HepG2 (cell line): Measurements from ENCODE around the gene SNAI3. TPM values are rescaled to one million over a fixed set of nuclear protein-coding genes. Genes with fewer than 3 reads are reported as not detected.

Source experiments
- ATAD3A ChIP-seq: sonication (generic); formaldehyde crosslinking; IDR thresholded peaks from 2 replicates; pipeline ENCODE4 v1.4.0; 2020; ENCODE audit warnings: missing genetic modification reagents
- DNMT3B ChIP-seq: conservative IDR thresholded peaks from 2 replicates; pipeline ENCODE4 v1.6.1; 2016; ENCODE audit warnings: missing biosample characterization, control low read depth
- HNF4A ChIP-seq: sonication (generic); formaldehyde crosslinking; IDR thresholded peaks from 2 replicates; pipeline ENCODE4 v1.4.0; 2020; ENCODE audit warnings: missing genetic modification reagents
- MAFF ChIP-seq: IDR thresholded peaks from 2 replicates; pipeline ENCODE4 v1.6.1; 2011; ENCODE audit warnings: low read depth, low read length, improper control_type of control experiment
- MED8 ChIP-seq: sonication (generic); formaldehyde crosslinking; IDR thresholded peaks from 2 replicates; pipeline ENCODE4 v1.8.1; 2023; ENCODE audit warnings: mild to moderate bottlenecking, missing genetic modification reagents; ENCODE audit not compliant: insufficient replicate concordance
- POLR2AphosphoS5 ChIP-seq: IDR thresholded peaks from 2 replicates; pipeline ENCODE4 v1.6.1; 2012; ENCODE audit warnings: low read depth, low read length
- POLR2G ChIP-seq: fragments of 200-400 bp; formaldehyde crosslinking; IDR thresholded peaks from 2 replicates; pipeline ENCODE4 v1.6.1; 2018; ENCODE audit warnings: mild to moderate bottlenecking, low read depth, low read length, moderate library complexity
- REPIN1 ChIP-seq: sonication (generic); formaldehyde crosslinking; IDR thresholded peaks from 2 replicates; pipeline ENCODE4 v1.8.0; 2022; ENCODE audit warnings: missing genetic modification reagents, low read depth, mild to moderate bottlenecking, borderline replicate concordance
- TAF1 ChIP-seq: sonication (generic); formaldehyde crosslinking; IDR thresholded peaks from 2 replicates; pipeline ENCODE4 v1.4.0; 2020; ENCODE audit warnings: missing genetic modification reagents
- TOE1 ChIP-seq: sonication (generic); formaldehyde crosslinking; IDR thresholded peaks from 2 replicates; pipeline ENCODE4 v1.4.0; 2020; ENCODE audit warnings: mild to moderate bottlenecking, missing genetic modification reagents
- ZFP36 ChIP-seq: fragments of 150-350 bp; IDR thresholded peaks from 2 replicates; pipeline ENCODE4 v1.6.1; 2018; ENCODE audit warnings: borderline replicate concordance, low read length, low read depth; ENCODE audit not compliant: partially characterized antibody
- ZNF12 ChIP-seq: sonication (generic); formaldehyde crosslinking; IDR thresholded peaks from 2 replicates; pipeline ENCODE4 v1.5.0; 2020; ENCODE audit warnings: missing genetic modification reagents
- ZNF138 ChIP-seq: sonication (generic); formaldehyde crosslinking; IDR thresholded peaks from 2 replicates; pipeline ENCODE4 v1.5.0; 2020; ENCODE audit warnings: mild to moderate bottlenecking, low read depth, missing genetic modification reagents
- ZNF589 ChIP-seq: sonication (generic); formaldehyde crosslinking; conservative IDR thresholded peaks from 2 replicates; pipeline ENCODE4 v1.8.0; 2022; ENCODE audit warnings: mild to moderate bottlenecking, moderate library complexity, missing genetic modification reagents
- polyA plus RNA-seq, 8 experiments: library from polyadenylated mRNA; depleted of rRNA in 3 of 8; stranded (reverse) in 7 of 8; unstranded in 1 of 8; fragments of >200 nt; fragmentation: Illumina TruSeq in 4 of 8; extraction: Trizol in 4 of 8; gene quantifications; 2 replicates each; pipeline versions ENCODE4 v1.2.1 to v1.2.3, GENCODE V29; 2011 to 2016; ENCODE audit warnings: low read depth in 4 of 8, missing spikeins in 1 of 8, mixed read lengths in 1 of 8; ENCODE audit not compliant: insufficient read depth in 1 of 8
- total RNA-seq, 5 experiments: library from RNA; depleted of rRNA; stranded (reverse); fragments of >200 nt; fragmentation: Illumina TruSeq; extraction: Trizol; gene quantifications; 2 replicates each; pipeline ENCODE4 v1.2.3, GENCODE V29; 2016; ENCODE audit warnings: low read depth in 1 of 5
- TF ChIP-seq, protein P1 (sequence below): sonication (generic); formaldehyde crosslinking; IDR thresholded peaks from 2 replicates; pipeline ENCODE4 v1.5.0; 2020; ENCODE audit warnings: mild to moderate bottlenecking, missing genetic modification reagents
- TF ChIP-seq, protein P2 (sequence below): sonication (generic); formaldehyde crosslinking; IDR thresholded peaks from 2 replicates; pipeline ENCODE4 v1.5.0; 2020; ENCODE audit warnings: mild to moderate bottlenecking, missing genetic modification reagents, moderate library complexity
- TF ChIP-seq, protein P3 (sequence below): sonication (generic); formaldehyde crosslinking; IDR thresholded peaks from 2 replicates; pipeline ENCODE4 v1.8.0; 2022; ENCODE audit warnings: missing genetic modification reagents, mild to moderate bottlenecking, inconsistent platforms, borderline replicate concordance
- TF ChIP-seq, protein P4 (sequence below): sonication (generic); formaldehyde crosslinking; IDR thresholded peaks from 2 replicates; pipeline ENCODE4 v1.4.0; 2020; ENCODE audit warnings: missing genetic modification reagents
- TF ChIP-seq, protein P5 (sequence below): sonication (generic); formaldehyde crosslinking; IDR thresholded peaks from 2 replicates; pipeline ENCODE4 v1.4.0; 2020; ENCODE audit warnings: missing genetic modification reagents

The SNAI3 gene
- total and polyA plus RNA-seq, 2 of the 13 experiments (the other 11 are each of a cell fraction or from before 2014, with no cell fraction given) = 0.09 to 0.18 TPM

DNA sequence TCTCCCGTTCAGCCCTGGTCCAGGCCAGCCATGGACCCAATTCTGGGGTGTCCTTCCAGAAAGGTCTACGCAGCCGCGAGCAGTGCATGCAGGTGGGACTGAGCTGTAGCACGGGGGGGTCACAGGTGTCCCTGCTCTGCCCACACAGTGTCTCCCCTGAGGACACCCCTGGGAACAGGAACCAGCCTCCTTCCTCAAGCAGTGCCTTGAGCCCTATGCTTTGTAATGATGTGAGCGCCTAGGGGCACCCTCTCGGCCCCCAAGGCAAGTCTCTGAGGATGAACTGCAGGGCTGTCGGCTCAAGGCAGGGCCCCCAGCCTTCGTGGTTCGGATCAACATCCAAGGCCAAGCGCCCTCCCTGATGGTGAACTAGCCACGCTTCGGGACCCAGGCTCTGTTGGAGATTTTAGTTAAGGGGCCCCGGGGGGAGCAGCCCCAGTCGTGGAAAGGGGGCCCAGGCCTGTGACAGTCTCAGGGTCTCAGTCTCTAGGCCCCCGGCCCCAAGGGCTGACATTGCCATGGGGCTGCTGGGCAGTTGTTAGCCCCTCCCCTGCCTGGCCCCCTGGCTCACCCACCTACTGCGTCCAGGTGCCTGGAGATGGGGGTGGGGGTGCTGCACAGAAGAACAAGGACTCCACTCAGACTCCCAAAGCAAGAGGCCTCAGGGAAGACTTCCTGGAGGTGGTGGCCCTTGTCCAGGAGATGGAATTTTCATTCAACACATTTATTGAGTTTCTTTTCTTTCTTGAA is 45.6 kb downstream of the SNAI3 start (continued):
- TF ChIP-seq, protein P1, sequence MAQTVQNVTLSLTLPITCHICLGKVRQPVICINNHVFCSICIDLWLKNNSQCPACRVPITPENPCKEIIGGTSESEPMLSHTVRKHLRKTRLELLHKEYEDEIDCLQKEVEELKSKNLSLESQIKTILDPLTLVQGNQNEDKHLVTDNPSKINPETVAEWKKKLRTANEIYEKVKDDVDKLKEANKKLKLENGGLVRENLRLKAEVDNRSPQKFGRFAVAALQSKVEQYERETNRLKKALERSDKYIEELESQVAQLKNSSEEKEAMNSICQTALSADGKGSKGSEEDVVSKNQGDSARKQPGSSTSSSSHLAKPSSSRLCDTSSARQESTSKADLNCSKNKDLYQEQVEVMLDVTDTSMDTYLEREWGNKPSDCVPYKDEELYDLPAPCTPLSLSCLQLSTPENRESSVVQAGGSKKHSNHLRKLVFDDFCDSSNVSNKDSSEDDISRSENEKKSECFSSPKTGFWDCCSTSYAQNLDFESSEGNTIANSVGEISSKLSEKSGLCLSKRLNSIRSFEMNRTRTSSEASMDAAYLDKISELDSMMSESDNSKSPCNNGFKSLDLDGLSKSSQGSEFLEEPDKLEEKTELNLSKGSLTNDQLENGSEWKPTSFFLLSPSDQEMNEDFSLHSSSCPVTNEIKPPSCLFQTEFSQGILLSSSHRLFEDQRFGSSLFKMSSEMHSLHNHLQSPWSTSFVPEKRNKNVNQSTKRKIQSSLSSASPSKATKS (CRISPR knock-in tag) = no peak
- TF ChIP-seq, protein P2, sequence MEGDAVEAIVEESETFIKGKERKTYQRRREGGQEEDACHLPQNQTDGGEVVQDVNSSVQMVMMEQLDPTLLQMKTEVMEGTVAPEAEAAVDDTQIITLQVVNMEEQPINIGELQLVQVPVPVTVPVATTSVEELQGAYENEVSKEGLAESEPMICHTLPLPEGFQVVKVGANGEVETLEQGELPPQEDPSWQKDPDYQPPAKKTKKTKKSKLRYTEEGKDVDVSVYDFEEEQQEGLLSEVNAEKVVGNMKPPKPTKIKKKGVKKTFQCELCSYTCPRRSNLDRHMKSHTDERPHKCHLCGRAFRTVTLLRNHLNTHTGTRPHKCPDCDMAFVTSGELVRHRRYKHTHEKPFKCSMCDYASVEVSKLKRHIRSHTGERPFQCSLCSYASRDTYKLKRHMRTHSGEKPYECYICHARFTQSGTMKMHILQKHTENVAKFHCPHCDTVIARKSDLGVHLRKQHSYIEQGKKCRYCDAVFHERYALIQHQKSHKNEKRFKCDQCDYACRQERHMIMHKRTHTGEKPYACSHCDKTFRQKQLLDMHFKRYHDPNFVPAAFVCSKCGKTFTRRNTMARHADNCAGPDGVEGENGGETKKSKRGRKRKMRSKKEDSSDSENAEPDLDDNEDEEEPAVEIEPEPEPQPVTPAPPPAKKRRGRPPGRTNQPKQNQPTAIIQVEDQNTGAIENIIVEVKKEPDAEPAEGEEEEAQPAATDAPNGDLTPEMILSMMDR = no peak
- TF ChIP-seq, protein P3, sequence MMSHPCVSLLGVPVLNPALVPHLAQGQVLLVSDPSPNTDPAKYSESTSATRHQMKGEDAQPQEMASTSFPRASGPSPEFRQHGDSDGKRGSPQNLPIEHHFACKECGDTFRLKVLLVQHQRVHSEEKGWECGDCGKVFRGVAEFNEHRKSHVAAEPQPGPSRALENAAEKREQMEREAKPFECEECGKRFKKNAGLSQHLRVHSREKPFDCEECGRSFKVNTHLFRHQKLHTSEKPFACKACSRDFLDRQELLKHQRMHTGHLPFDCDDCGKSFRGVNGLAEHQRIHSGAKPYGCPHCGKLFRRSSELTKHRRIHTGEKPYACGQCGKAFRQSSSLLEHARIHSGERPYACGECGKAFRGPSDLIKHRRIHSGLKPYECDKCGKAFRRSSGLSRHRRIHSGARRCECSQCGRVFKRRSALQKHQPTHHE (CRISPR knock-in tag) = no peak
- no peak for TF ChIP-seq HNF4A (CRISPR knock-in tag)
- TF ChIP-seq TAF1 (CRISPR knock-in tag) = 0 out of 2 replicates have a peak, but pooled peaks have one; percentile 13
- TF ChIP-seq ZNF138 (CRISPR knock-in tag) = no peak
- TF ChIP-seq REPIN1 (CRISPR knock-in tag) = no peak
- no peak for TF ChIP-seq DNMT3B
- TF ChIP-seq ZNF589 (CRISPR knock-in tag) = no peak
- TF ChIP-seq, protein P4, sequence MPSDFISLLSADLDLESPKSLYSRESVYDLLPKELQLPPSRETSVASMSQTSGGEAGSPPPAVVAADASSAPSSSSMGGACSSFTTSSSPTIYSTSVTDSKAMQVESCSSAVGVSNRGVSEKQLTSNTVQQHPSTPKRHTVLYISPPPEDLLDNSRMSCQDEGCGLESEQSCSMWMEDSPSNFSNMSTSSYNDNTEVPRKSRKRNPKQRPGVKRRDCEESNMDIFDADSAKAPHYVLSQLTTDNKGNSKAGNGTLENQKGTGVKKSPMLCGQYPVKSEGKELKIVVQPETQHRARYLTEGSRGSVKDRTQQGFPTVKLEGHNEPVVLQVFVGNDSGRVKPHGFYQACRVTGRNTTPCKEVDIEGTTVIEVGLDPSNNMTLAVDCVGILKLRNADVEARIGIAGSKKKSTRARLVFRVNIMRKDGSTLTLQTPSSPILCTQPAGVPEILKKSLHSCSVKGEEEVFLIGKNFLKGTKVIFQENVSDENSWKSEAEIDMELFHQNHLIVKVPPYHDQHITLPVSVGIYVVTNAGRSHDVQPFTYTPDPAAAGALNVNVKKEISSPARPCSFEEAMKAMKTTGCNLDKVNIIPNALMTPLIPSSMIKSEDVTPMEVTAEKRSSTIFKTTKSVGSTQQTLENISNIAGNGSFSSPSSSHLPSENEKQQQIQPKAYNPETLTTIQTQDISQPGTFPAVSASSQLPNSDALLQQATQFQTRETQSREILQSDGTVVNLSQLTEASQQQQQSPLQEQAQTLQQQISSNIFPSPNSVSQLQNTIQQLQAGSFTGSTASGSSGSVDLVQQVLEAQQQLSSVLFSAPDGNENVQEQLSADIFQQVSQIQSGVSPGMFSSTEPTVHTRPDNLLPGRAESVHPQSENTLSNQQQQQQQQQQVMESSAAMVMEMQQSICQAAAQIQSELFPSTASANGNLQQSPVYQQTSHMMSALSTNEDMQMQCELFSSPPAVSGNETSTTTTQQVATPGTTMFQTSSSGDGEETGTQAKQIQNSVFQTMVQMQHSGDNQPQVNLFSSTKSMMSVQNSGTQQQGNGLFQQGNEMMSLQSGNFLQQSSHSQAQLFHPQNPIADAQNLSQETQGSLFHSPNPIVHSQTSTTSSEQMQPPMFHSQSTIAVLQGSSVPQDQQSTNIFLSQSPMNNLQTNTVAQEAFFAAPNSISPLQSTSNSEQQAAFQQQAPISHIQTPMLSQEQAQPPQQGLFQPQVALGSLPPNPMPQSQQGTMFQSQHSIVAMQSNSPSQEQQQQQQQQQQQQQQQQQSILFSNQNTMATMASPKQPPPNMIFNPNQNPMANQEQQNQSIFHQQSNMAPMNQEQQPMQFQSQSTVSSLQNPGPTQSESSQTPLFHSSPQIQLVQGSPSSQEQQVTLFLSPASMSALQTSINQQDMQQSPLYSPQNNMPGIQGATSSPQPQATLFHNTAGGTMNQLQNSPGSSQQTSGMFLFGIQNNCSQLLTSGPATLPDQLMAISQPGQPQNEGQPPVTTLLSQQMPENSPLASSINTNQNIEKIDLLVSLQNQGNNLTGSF (CRISPR knock-in tag) = no peak
- TF ChIP-seq ZFP36 = peak; percentile 53
- TF ChIP-seq MED8 (CRISPR knock-in tag) = no peak
- TF ChIP-seq ATAD3A = no peak
- TF ChIP-seq TOE1 (CRISPR knock-in tag) = no peak
- TF ChIP-seq ZNF12 (CRISPR knock-in tag) = no peak
- TF ChIP-seq POLR2G = peak; percentile 23; the same call in 1 of the 2 replicates
- TF ChIP-seq, protein P5, sequence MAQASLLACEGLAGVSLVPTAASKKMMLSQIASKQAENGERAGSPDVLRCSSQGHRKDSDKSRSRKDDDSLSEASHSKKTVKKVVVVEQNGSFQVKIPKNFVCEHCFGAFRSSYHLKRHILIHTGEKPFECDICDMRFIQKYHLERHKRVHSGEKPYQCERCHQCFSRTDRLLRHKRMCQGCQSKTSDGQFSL = peak; percentile 41; the same call in 1 of the 2 replicates
- no peak for TF ChIP-seq MAFF
- no peak for TF ChIP-seq POLR2AphosphoS5
